ENCODE data around the gene MAP1LC3B. TPM values are rescaled to one million over a fixed set of nuclear protein-coding genes. Genes with fewer than 3 reads are reported as not detected.

Gene MAP1LC3B
- total and polyA plus RNA-seq, 2 of the 8 experiments (the other 6 are each of a cell fraction or from before 2014, with no cell fraction given) = 29.5 to 48.5 TPM

DNA sequence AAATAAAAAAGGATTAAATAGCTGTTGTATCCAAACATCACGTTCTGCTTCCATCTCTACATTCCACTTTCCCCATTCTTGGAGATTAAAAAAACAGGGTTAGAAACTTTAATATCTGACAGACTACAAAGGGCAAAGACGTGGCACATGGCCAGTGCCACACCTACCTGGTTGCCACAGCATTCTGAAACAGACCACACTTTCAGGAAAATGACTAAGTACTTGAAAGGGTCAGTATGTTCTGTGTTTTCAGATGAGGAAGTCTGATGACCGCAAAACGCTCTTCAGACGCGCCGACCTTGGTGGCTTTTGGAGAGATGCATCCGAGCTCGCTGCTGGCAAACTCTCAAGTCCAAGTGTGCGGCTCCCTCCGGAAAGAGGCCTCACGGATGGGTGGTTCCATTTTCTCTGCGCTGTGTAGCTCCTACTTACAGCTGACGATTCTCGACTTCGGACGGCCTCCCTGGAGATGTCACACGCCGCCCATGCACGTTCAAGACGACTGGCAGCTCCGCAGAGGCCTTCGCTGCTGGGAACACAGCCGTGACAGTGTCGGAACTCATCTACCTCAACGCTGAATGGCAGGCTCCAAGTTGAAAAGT, 15.5 kb downstream of the MAP1LC3B start (continued):
- TF ChIP-seq, protein P1, sequence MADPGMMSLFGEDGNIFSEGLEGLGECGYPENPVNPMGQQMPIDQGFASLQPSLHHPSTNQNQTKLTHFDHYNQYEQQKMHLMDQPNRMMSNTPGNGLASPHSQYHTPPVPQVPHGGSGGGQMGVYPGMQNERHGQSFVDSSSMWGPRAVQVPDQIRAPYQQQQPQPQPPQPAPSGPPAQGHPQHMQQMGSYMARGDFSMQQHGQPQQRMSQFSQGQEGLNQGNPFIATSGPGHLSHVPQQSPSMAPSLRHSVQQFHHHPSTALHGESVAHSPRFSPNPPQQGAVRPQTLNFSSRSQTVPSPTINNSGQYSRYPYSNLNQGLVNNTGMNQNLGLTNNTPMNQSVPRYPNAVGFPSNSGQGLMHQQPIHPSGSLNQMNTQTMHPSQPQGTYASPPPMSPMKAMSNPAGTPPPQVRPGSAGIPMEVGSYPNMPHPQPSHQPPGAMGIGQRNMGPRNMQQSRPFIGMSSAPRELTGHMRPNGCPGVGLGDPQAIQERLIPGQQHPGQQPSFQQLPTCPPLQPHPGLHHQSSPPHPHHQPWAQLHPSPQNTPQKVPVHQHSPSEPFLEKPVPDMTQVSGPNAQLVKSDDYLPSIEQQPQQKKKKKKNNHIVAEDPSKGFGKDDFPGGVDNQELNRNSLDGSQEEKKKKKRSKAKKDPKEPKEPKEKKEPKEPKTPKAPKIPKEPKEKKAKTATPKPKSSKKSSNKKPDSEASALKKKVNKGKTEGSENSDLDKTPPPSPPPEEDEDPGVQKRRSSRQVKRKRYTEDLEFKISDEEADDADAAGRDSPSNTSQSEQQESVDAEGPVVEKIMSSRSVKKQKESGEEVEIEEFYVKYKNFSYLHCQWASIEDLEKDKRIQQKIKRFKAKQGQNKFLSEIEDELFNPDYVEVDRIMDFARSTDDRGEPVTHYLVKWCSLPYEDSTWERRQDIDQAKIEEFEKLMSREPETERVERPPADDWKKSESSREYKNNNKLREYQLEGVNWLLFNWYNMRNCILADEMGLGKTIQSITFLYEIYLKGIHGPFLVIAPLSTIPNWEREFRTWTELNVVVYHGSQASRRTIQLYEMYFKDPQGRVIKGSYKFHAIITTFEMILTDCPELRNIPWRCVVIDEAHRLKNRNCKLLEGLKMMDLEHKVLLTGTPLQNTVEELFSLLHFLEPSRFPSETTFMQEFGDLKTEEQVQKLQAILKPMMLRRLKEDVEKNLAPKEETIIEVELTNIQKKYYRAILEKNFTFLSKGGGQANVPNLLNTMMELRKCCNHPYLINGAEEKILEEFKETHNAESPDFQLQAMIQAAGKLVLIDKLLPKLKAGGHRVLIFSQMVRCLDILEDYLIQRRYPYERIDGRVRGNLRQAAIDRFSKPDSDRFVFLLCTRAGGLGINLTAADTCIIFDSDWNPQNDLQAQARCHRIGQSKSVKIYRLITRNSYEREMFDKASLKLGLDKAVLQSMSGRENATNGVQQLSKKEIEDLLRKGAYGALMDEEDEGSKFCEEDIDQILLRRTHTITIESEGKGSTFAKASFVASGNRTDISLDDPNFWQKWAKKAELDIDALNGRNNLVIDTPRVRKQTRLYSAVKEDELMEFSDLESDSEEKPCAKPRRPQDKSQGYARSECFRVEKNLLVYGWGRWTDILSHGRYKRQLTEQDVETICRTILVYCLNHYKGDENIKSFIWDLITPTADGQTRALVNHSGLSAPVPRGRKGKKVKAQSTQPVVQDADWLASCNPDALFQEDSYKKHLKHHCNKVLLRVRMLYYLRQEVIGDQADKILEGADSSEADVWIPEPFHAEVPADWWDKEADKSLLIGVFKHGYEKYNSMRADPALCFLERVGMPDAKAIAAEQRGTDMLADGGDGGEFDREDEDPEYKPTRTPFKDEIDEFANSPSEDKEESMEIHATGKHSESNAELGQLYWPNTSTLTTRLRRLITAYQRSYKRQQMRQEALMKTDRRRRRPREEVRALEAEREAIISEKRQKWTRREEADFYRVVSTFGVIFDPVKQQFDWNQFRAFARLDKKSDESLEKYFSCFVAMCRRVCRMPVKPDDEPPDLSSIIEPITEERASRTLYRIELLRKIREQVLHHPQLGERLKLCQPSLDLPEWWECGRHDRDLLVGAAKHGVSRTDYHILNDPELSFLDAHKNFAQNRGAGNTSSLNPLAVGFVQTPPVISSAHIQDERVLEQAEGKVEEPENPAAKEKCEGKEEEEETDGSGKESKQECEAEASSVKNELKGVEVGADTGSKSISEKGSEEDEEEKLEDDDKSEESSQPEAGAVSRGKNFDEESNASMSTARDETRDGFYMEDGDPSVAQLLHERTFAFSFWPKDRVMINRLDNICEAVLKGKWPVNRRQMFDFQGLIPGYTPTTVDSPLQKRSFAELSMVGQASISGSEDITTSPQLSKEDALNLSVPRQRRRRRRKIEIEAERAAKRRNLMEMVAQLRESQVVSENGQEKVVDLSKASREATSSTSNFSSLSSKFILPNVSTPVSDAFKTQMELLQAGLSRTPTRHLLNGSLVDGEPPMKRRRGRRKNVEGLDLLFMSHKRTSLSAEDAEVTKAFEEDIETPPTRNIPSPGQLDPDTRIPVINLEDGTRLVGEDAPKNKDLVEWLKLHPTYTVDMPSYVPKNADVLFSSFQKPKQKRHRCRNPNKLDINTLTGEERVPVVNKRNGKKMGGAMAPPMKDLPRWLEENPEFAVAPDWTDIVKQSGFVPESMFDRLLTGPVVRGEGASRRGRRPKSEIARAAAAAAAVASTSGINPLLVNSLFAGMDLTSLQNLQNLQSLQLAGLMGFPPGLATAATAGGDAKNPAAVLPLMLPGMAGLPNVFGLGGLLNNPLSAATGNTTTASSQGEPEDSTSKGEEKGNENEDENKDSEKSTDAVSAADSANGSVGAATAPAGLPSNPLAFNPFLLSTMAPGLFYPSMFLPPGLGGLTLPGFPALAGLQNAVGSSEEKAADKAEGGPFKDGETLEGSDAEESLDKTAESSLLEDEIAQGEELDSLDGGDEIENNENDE (IDR thresholded peaks at IDR 0.05; ENCODE audit: insufficient replicate concordance, low read length) = no peak
- TF ChIP-seq FOSL1 (IDR thresholded peaks at IDR 0.05; ENCODE audit: insufficient read depth, low read depth, low read length) = no peak
